SK-N-SH (cell line): ENCODE data around the gene SIL1. TPM values are rescaled to one million over a fixed set of nuclear protein-coding genes. Genes with fewer than 3 reads are reported as not detected.

Source experiments
- CTCF ChIA-PET: fragments of 300-600, 350-600 bp; formaldehyde crosslinking; extraction: SDS; loops from one replicate; lab custom pipeline; 2021; lab: Yijun Ruan, JAX
- POLR2A ChIA-PET: fragments of 350-600 bp; sonication (Branson Sonifier 250); formaldehyde crosslinking; extraction: SDS; loops from one replicate; lab custom pipeline; 2020; ENCODE audit warnings: antibody characterized with exemption, inconsistent platforms; lab: Yijun Ruan, JAX
- DNase-seq: peaks from one replicate; pipeline ENCODE4 v3.0.0; 2012
- H2AFZ ChIP-seq: fragments of 200-600 bp; sonication (generic); 2 replicates; pipeline ENCODE4 v1.8.1; 2016; ENCODE audit warnings: antibody characterized with exemption, mild to moderate bottlenecking, low read depth
- H3F3A ChIP-seq: fragments of 200-600 bp; sonication (generic); replicated peaks from 2 replicates; pipeline ENCODE3; 2016; ENCODE audit warnings: antibody characterized with exemption, mild to moderate bottlenecking; ENCODE audit not compliant: insufficient read depth
- H3K27ac ChIP-seq, 2 experiments: fragments of 200-500 bp in 1 of 2; fragments of 200-600 bp in 1 of 2; sonication (Bioruptor generic) in 1 of 2; sonication (generic), shearing (Covaris generic) in 1 of 2; 2 replicates each; pipeline versions ENCODE4 v1.5.1 to v1.6.1; 2014 to 2016; ENCODE audit warnings: low read depth in 2 of 2, inconsistent platforms in 1 of 2, low read length in 1 of 2, mild to moderate bottlenecking in 1 of 2, mixed read lengths in 1 of 2
- H3K27me3 ChIP-seq: fragments of 200-600 bp; sonication (generic), shearing (Covaris generic); 2 replicates; pipeline ENCODE4 v1.6.1; 2016; ENCODE audit warnings: mixed run types; ENCODE audit not compliant: insufficient read depth
- H3K36me3 ChIP-seq, 2 experiments: fragments of 200-500 bp in 1 of 2; fragments of 200-600 bp in 1 of 2; sonication (Bioruptor generic) in 1 of 2; sonication (generic) in 1 of 2; replicated peaks in 1 of 2; 2 replicates each; pipeline versions ENCODE3 to v1.5.1; 2014 to 2016; ENCODE audit warnings: low read length in 1 of 2, mild to moderate bottlenecking in 1 of 2; ENCODE audit not compliant: insufficient read depth in 2 of 2, control insufficient read depth in 1 of 2
- H3K4me1 ChIP-seq, 2 experiments: fragments of 200-500 bp in 1 of 2; fragments of 200-600 bp in 1 of 2; sonication (Bioruptor generic) in 1 of 2; sonication (generic), shearing (Covaris generic) in 1 of 2; 2 replicates each; pipeline versions ENCODE4 v1.5.1 to v1.6.1; 2014 to 2016; ENCODE audit warnings: low read depth in 1 of 2, low read length in 1 of 2, mixed run types in 1 of 2; ENCODE audit not compliant: insufficient read depth in 2 of 2, control insufficient read depth in 1 of 2
- H3K4me2 ChIP-seq: fragments of 200-600 bp; sonication (generic), shearing (Covaris generic); 2 replicates; pipeline ENCODE4 v1.6.1; 2017; ENCODE audit warnings: mixed run types
- H3K4me3 ChIP-seq, 2 experiments: fragments of 200-500 bp in 1 of 2; fragments of 200-600 bp in 1 of 2; sonication (Bioruptor generic) in 1 of 2; sonication (generic), shearing (Covaris generic) in 1 of 2; 2 replicates each; pipeline versions ENCODE4 v1.5.1 to v1.8.1; 2014 to 2016; ENCODE audit warnings: low read depth in 2 of 2, inconsistent platforms in 1 of 2, low read length in 1 of 2, mild to moderate bottlenecking in 1 of 2, mixed read lengths in 1 of 2, moderate library complexity in 1 of 2
- H3K79me2 ChIP-seq: fragments of 200-600 bp; sonication (generic); 2 replicates; pipeline ENCODE4 v1.8.1; 2017; ENCODE audit warnings: mild to moderate bottlenecking; ENCODE audit not compliant: insufficient read depth
- H3K9ac ChIP-seq: fragments of 200-600 bp; sonication (generic); 2 replicates; pipeline ENCODE4 v1.6.1; 2017; ENCODE audit warnings: mixed run types
- H3K9me2 ChIP-seq: fragments of 200-600 bp; sonication (generic); 2 replicates; pipeline ENCODE4 v1.6.1; 2017; ENCODE audit warnings: mixed run types
- H3K9me3 ChIP-seq: fragments of 200-600 bp; sonication (generic); 2 replicates; pipeline ENCODE4 v1.6.1; 2017; ENCODE audit warnings: mixed run types, mild to moderate bottlenecking, moderate library complexity
- H4K20me1 ChIP-seq: fragments of 200-600 bp; sonication (generic); 2 replicates; pipeline ENCODE4 v1.6.1; 2017; ENCODE audit warnings: mild to moderate bottlenecking, mixed run types; ENCODE audit not compliant: insufficient read depth
- CHD2 ChIP-seq: fragments of 150-350 bp; IDR thresholded peaks from 2 replicates; pipeline ENCODE4 v1.6.1; 2018; ENCODE audit warnings: low read length; ENCODE audit not compliant: partially characterized antibody
- ELF1 ChIP-seq: IDR thresholded peaks from 2 replicates; pipeline ENCODE4 v1.4.0; 2012
- EP300 ChIP-seq, 2 experiments: IDR thresholded peaks; 2 replicates each; pipeline versions ENCODE4 v1.4.0 to v1.6.1; 2012; ENCODE audit warnings: borderline replicate concordance in 1 of 2, low read depth in 1 of 2, low read length in 1 of 2
- FOXJ3 ChIP-seq: sonication (generic); formaldehyde crosslinking; IDR thresholded peaks from 2 replicates; pipeline ENCODE4 v1.5.1; 2020; ENCODE audit warnings: mild to moderate bottlenecking, missing genetic modification reagents
- FOXM1 ChIP-seq: IDR thresholded peaks from 2 replicates; pipeline ENCODE4 v1.4.0; 2012; ENCODE audit warnings: low read depth, mild to moderate bottlenecking
- GATA2 ChIP-seq: sonication (generic); formaldehyde crosslinking; IDR thresholded peaks from 2 replicates; pipeline ENCODE4 v1.5.0; 2020; ENCODE audit warnings: mild to moderate bottlenecking, missing genetic modification reagents
- IRF3 ChIP-seq: fragments of 150-350 bp; IDR thresholded peaks from 2 replicates; pipeline ENCODE4 v1.6.1; 2016; ENCODE audit warnings: mild to moderate bottlenecking, low read depth, low read length
- JUND ChIP-seq: IDR thresholded peaks from 2 replicates; pipeline ENCODE4 v1.4.0; 2012
- MXI1 ChIP-seq: IDR thresholded peaks from 2 replicates; pipeline ENCODE4 v1.6.1; 2012; ENCODE audit warnings: mild to moderate bottlenecking, low read depth, low read length, improper control_type of control experiment
- NFIC ChIP-seq: IDR thresholded peaks from 2 replicates; pipeline ENCODE4 v1.4.0; 2012; ENCODE audit warnings: borderline replicate concordance
- PBX3 ChIP-seq: IDR thresholded peaks from 2 replicates; pipeline ENCODE4; 2012
- POLR2AphosphoS5 ChIP-seq: IDR thresholded peaks from 2 replicates; pipeline ENCODE4 v1.6.1; 2012; ENCODE audit warnings: low read depth, low read length
- RCOR1 ChIP-seq: fragments of 150-350 bp; IDR thresholded peaks from 2 replicates; pipeline ENCODE4 v1.6.1; 2017; ENCODE audit warnings: antibody characterized with exemption, low read length
- RFX5 ChIP-seq: IDR thresholded peaks from 2 replicates; pipeline ENCODE4 v1.6.1; 2012; ENCODE audit warnings: mild to moderate bottlenecking, improper control_type of control experiment, low read length
- SIN3A ChIP-seq: IDR thresholded peaks from 2 replicates; pipeline ENCODE4 v1.6.1; 2012; ENCODE audit warnings: low read depth, mild to moderate bottlenecking, low read length, moderate library complexity, borderline replicate concordance
- TCF12 ChIP-seq: IDR thresholded peaks from 2 replicates; pipeline ENCODE4 v1.4.0; 2012
- TEAD4 ChIP-seq: IDR thresholded peaks from 2 replicates; pipeline ENCODE4 v1.4.0; 2012; ENCODE audit warnings: mild to moderate bottlenecking, borderline replicate concordance; ENCODE audit not compliant: insufficient read depth
- YY1 ChIP-seq: IDR thresholded peaks from 2 replicates; pipeline ENCODE4 v1.4.0; 2012; ENCODE audit warnings: low read depth, mild to moderate bottlenecking
- WGBS: methylation state at CpG from one replicate; pipeline ENCODE4 v1.1.6; 2017; ENCODE audit warnings: low lambda C conversion rate; 5-methylcytosine and 5-hydroxymethylcytosine counted together
- polyA plus RNA-seq, 3 experiments: library from polyadenylated mRNA; depleted of rRNA; stranded (reverse); fragments of >200 nt; gene quantifications; 2 replicates each; pipeline ENCODE4 v1.2.3, GENCODE V29; 2012
- TF ChIP-seq, protein P1 (sequence below): IDR thresholded peaks from 2 replicates; pipeline ENCODE4 v1.4.0; 2012; ENCODE audit warnings: low read depth

Gene SIL1
- polyA plus RNA-seq, 1 of the 3 experiments (the other 2 are of a cell fraction): 25.9 TPM

DNA sequence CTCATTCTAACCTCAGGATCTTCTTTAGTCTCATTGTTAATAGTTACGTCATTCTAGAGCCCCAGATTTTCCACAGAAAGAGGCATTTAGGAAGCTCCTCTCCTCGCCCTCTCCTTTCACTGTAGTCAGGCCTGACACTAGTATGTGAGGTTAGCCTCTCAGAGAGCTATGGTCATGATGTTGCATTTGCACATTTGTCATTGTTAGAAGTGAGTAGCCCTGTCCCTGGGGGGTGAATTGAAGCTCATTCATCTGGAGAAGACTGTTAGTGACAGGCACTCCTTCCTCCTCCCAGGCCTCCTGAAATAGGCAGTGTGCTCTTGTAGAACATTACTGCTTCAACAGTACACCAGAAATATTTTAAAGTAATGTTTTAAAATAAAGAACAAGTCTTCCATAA, 296.5 kb downstream of the SIL1 start:
- H3K27ac ChIP-seq: no peak overlapping the region
- POLR2A ChIA-PET: no interaction called here
- peaks cover 0 to 41% of the 10 kb centered on the region in 2 experiments; a peak in 2 of 4 replicates for H3K4me1 ChIP-seq
- CTCF ChIA-PET: interaction anchor here (1.0 to 1.1 kb wide), 2 partner anchors 27 to 47 kb away, joined by 3 read pairs; partner anchors contain the start of gene LRRTM2
- H4K20me1 ChIP-seq: no peaks in the 10 kb centered on the region; the same call in 1 of the 2 replicates
- H3K9ac ChIP-seq: no peak overlapping the region
- H3K9me3 ChIP-seq: no peaks in the 10 kb centered on the region
- H3K79me2 ChIP-seq: peaks cover 28% of the 10 kb centered on the region
- no peak overlapping the region for H3K4me2 ChIP-seq
- H3F3A ChIP-seq: peaks cover 31% of the 10 kb centered on the region
- H3K9me2 ChIP-seq: no peaks in the 10 kb centered on the region
- H3K4me3 ChIP-seq: no peak overlapping the region
- peaks cover 14 to 54% of the 10 kb centered on the region in 2 experiments for H3K36me3 ChIP-seq
- TF ChIP-seq SIN3A: no peak
- TF ChIP-seq MXI1: no peak
- no peak for TF ChIP-seq FOXJ3 (CRISPR knock-in tag)
- TF ChIP-seq, protein P1, sequence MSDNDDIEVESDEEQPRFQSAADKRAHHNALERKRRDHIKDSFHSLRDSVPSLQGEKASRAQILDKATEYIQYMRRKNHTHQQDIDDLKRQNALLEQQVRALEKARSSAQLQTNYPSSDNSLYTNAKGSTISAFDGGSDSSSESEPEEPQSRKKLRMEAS: no peak
- no peak for TF ChIP-seq RFX5
- no peak for TF ChIP-seq PBX3
- no peak for TF ChIP-seq CHD2
- TF ChIP-seq YY1: no peak
- TF ChIP-seq JUND: no peak
- TF ChIP-seq TEAD4: no peak
- TF ChIP-seq NFIC: no peak
- TF ChIP-seq POLR2AphosphoS5: no peak
- no peak for TF ChIP-seq FOXM1
- no peak for TF ChIP-seq TCF12
- no peak for TF ChIP-seq EP300 (IDR thresholded peaks at IDR 0.05; ENCODE audit: borderline replicate concordance in 1 of 2, low read depth in 1 of 2, low read length in 1 of 2)
- TF ChIP-seq IRF3: no peak
- no peak for TF ChIP-seq RCOR1
- TF ChIP-seq ELF1: no peak
- TF ChIP-seq GATA2 (CRISPR knock-in tag): no peak
- DNase-seq: no peak
- WGBS: 97% methylated on average over 2 of the region's 2 CpGs
- H3K27me3 ChIP-seq: no peaks in the 10 kb centered on the region
- no peak overlapping the region for H2AFZ ChIP-seq
